ENCODE data around the gene SSUH2. TPM values are rescaled to one million over a fixed set of nuclear protein-coding genes. Genes with fewer than 3 reads are reported as not detected.
A peak's percentile ranks its signal among the peaks of the same experiment; 100 is the strongest.

The SSUH2 gene
- total RNA-seq, 1 donor from 2014 or later = 0.52 TPM

DNA sequence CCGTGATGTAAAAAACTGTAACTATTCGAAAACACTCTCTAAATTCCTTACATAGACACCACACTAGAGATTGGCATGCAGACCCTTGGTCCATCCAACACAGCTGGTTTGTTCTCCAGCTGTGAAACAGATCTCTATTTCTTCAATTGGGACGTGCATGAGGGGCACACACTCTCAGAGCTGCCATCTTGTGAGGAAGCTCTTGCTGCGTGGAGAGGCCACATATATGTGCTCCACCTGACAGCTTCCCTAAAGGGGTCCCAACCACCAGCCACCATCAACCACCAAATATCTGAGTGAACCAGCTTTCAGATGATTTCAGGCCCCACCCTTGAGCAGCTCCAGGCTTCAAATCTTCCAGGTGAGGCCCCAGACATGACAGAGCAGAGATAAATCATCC, 25.6 kb downstream of the SSUH2 start:
- Histone ChIP-seq H3K9ac (ENCODE audit: low read depth in 1 of 3, low read length in 3 of 3) (no peak overlapping the region), H3K27me3 (ENCODE audit: control insufficient read depth in 3 of 3, insufficient read depth in 3 of 3, low read length in 3 of 3) (peaks cover 0 to 3% (median 0%) of the 10 kb centered on the region in 3 donors), H3K4me3 (ENCODE audit: low read length in 3 of 3) (no peak overlapping the region), H3K36me3 (ENCODE audit: control insufficient read depth in 3 of 3, insufficient read depth in 3 of 3, low read length in 3 of 3) (no peaks in the 10 kb centered on the region), H3K27ac (ENCODE audit: low read depth, low read length) (no peak overlapping the region), H3K4me1 (ENCODE audit: control insufficient read depth in 3 of 3, insufficient read depth in 3 of 3, low read length in 3 of 3) (peaks cover 8 to 19% (median 12%) of the 10 kb centered on the region in 3 donors), H3K9me3 (ENCODE audit: control insufficient read depth in 3 of 3, low read length in 3 of 3) (peaks cover 0 to 3% (median 3%) of the 10 kb centered on the region in 3 donors)

DNA sequence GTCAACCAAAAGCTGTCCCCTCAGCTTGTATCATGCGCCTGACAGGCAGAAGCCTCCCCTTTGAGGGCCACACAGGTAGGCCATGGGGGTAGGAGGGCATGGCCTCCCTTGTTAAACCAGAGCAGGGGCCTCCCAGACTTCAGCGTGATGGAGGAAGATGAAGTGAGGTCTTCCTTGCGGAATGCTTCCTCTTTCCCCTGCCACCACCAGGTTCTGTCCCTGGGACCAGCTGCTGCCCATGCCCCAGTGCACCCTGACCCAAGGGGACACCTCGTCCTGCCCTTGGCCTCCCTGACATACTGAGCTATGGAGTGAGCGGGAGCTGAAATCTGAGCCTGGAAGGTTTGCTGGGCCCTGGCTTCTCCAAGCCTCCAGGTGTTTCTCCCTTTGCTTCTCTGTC, 26.7 kb downstream of the SSUH2 start:
- Histone ChIP-seq H3K4me3 (ENCODE audit: low read length in 3 of 3) (no peak overlapping the region), H3K9me3 (ENCODE audit: control insufficient read depth in 3 of 3, low read length in 3 of 3) (peaks cover 0 to 3% (median 3%) of the 10 kb centered on the region in 3 donors), H3K27me3 (ENCODE audit: control insufficient read depth in 3 of 3, insufficient read depth in 3 of 3, low read length in 3 of 3) (no peaks in the 10 kb centered on the region), H3K27ac (ENCODE audit: low read depth, low read length) (no peak overlapping the region), H3K36me3 (ENCODE audit: control insufficient read depth in 3 of 3, insufficient read depth in 3 of 3, low read length in 3 of 3) (no peaks in the 10 kb centered on the region), H3K9ac (ENCODE audit: low read depth in 1 of 3, low read length in 3 of 3) (no peak overlapping the region), H3K4me1 (ENCODE audit: control insufficient read depth in 3 of 3, insufficient read depth in 3 of 3, low read length in 3 of 3) (peaks cover 3 to 12% (median 6%) of the 10 kb centered on the region in 3 donors)

DNA sequence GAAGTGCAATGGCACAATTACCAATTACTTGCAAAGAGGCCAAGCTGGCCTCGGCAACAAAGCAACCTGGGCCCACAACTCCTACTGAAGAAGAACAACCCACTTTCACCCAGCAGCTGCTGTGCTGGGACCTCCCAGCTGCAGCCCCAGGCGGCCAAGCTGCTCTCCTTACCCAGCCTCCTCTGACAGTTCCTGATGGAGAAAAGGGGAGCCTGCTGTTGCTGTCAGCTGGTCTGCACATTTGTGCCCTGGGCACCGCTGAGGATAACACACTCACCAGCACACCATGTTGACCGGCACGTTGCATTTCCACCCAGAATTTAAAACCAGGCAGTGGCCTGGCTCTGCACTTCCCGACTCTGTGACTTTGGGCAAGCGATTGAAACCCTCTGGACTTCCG, 33.6 kb downstream of the SSUH2 start:
- no peaks in the 10 kb centered on the region for H3K27me3 ChIP-seq (ENCODE audit: control insufficient read depth in 3 of 3, insufficient read depth in 3 of 3, low read length in 3 of 3)
- H3K4me3 ChIP-seq (ENCODE audit: low read length in 3 of 3) = no peak overlapping the region
- peaks cover 18 to 21% (median 20%) of the 10 kb centered on the region in 3 donors for H3K4me1 ChIP-seq (ENCODE audit: control insufficient read depth in 3 of 3, insufficient read depth in 3 of 3, low read length in 3 of 3)
- H3K9ac ChIP-seq (ENCODE audit: low read depth in 1 of 3, low read length in 3 of 3) = no peak overlapping the region
- no peaks in the 10 kb centered on the region for H3K36me3 ChIP-seq (ENCODE audit: control insufficient read depth in 3 of 3, insufficient read depth in 3 of 3, low read length in 3 of 3)
- no peak overlapping the region for H3K27ac ChIP-seq (ENCODE audit: low read depth, low read length)
- H3K9me3 ChIP-seq (ENCODE audit: control insufficient read depth in 3 of 3, low read length in 3 of 3) = no peaks in the 10 kb centered on the region

DNA sequence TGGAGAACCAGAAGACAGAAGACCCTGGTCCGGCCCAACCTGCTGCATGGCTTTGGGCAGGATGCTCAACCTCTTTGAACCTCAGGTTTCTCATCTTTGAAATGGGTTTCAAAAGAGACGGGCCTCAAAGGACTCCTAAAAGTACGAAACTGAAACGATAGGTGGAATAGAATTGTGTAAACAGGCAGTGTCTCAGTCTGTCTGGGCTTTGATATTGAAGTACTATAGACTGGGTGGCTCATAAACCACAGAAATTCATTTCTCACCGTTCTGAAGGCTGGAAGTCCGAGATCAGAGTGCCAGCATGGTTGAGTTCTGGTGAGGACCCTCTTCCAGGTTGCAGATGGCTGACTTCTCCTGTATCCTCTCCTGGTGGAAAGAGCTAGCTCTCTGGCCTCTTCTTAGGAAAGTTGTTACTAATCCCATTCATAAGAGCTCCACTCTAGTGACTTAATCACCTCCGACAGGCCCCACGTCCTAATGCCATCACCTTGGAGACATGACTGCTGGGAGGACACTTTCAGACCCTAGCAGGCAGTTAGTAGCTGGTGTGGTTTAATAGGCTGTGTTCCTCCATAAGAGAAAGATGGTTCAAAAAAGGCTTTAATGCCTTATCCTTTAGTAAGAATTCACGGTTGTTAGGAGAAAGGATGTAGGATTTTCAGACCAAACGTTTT, 35.7 kb downstream of the SSUH2 start:
- Histone ChIP-seq H3K27me3 (ENCODE audit: control insufficient read depth in 3 of 3, insufficient read depth in 3 of 3, low read length in 3 of 3) (no peaks in the 10 kb centered on the region), H3K4me3 (ENCODE audit: low read length in 3 of 3) (no peak overlapping the region), H3K9me3 (ENCODE audit: control insufficient read depth in 3 of 3, low read length in 3 of 3) (no peaks in the 10 kb centered on the region), H3K36me3 (ENCODE audit: control insufficient read depth in 3 of 3, insufficient read depth in 3 of 3, low read length in 3 of 3) (no peaks in the 10 kb centered on the region), H3K27ac (ENCODE audit: low read depth, low read length) (no peak overlapping the region), H3K9ac (ENCODE audit: low read depth in 1 of 3, low read length in 3 of 3) (no peak overlapping the region), H3K4me1 (ENCODE audit: control insufficient read depth in 3 of 3, insufficient read depth in 3 of 3, low read length in 3 of 3) (peaks cover 18 to 23% (median 20%) of the 10 kb centered on the region in 3 donors)

DNA sequence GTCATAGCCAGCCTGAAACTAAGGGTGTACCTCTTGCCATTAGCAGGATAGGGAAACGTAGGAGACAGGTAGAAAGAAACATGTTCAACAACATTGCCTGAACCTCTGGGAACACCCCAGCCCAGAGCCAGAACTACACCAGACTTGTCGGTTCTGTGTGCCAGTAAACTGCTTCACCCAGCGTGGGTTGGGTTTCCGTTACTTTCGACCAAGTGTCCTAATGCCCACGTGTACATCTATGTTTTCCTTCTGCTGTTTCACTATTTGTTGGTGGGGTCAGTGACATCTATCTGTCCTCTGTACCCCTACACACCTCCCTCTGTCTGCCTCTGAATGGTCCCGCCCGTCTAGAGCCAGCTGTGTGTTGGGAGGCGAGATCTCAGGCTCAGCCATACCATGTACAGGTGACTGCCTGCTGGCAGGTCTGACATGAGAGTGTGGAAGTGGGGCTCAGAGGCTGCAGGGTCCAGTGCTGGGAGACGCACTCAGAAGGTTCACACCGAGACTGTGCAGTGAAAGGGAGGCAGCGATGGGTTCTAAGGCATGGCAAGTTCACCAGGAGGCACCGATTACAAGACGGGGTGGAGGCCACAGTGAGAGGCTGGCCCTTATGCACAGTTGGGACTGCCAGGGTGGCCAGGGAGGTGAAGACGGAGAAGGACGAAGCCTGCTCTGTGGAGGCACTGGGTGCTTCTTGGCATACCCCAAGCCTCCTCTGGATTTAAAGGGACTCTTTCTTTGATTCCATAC, 36.4 kb downstream of the SSUH2 start:
- Histone ChIP-seq H3K36me3 (ENCODE audit: control insufficient read depth in 3 of 3, insufficient read depth in 3 of 3, low read length in 3 of 3) (no peaks in the 10 kb centered on the region), H3K4me3 (ENCODE audit: low read length in 3 of 3) (no peak overlapping the region)

DNA sequence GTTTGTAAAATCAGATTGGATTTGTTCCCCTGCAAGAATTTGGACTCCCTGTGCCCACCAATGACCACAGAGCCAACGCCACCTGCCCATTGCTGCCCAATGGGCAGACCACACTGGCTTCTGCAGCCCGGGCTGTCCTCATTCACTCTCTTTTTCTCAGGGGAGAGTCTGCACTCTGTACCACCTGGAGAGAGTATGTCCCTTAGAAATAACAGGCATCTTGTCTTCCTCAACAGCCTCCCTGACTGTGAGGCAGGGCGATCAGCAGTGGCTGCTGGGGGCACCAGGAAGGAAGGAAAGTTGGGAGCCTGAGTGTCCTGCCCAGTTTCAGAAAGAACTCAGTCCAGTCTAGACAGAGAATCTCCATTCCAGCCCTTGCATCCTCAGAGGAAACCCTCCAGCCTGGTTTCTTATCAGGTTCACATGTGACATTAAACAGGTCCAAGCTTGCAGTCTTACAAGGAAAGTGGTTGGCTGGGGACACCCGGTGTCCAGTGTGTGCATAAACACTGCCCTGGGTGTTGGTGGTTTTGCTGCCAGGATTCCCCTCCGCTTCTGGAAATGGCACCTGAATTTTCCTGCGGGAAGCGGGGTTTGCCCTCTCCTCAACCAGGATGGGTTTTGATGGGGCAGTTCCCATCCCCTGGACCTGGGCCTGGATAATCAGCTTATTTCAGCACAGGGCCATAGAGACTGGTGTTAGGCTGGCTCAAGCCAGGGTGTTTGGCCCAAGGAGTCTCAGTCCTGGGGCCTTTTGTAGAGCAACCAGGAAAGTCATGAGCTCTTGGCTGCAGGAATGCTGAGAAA, 37.2 kb downstream of the SSUH2 start:
- no peaks in the 10 kb centered on the region for H3K27me3 ChIP-seq (ENCODE audit: control insufficient read depth in 3 of 3, insufficient read depth in 3 of 3, low read length in 3 of 3)
- peak overlapping the region in 1 of 3 donors; percentile 70 for H3K9ac ChIP-seq (ENCODE audit: low read depth in 1 of 3, low read length in 3 of 3)
- H3K4me3 ChIP-seq (ENCODE audit: low read length in 3 of 3) = peak overlapping the region in 1 of 3 donors; percentile 52
- H3K27ac ChIP-seq (ENCODE audit: low read depth, low read length) = no peak overlapping the region
- H3K9me3 ChIP-seq (ENCODE audit: control insufficient read depth in 3 of 3, low read length in 3 of 3) = no peaks in the 10 kb centered on the region
- no peaks in the 10 kb centered on the region for H3K36me3 ChIP-seq (ENCODE audit: control insufficient read depth in 3 of 3, insufficient read depth in 3 of 3, low read length in 3 of 3)
- peaks cover 20 to 28% (median 22%) of the 10 kb centered on the region in 3 donors for H3K4me1 ChIP-seq (ENCODE audit: control insufficient read depth in 3 of 3, insufficient read depth in 3 of 3, low read length in 3 of 3)

More for the DNA sequence above, 36.4 kb downstream of the SSUH2 start:
- no peak overlapping the region for H3K27ac ChIP-seq (ENCODE audit: low read depth, low read length)
- peak overlapping the region in 1 of 3 donors; percentile 70 for H3K9ac ChIP-seq (ENCODE audit: low read depth in 1 of 3, low read length in 3 of 3)
- H3K4me1 ChIP-seq (ENCODE audit: control insufficient read depth in 3 of 3, insufficient read depth in 3 of 3, low read length in 3 of 3) = peaks cover 20 to 26% (median 22%) of the 10 kb centered on the region in 3 donors
- no peaks in the 10 kb centered on the region for H3K27me3 ChIP-seq (ENCODE audit: control insufficient read depth in 3 of 3, insufficient read depth in 3 of 3, low read length in 3 of 3)
- H3K9me3 ChIP-seq (ENCODE audit: control insufficient read depth in 3 of 3, low read length in 3 of 3) = no peaks in the 10 kb centered on the region

DNA sequence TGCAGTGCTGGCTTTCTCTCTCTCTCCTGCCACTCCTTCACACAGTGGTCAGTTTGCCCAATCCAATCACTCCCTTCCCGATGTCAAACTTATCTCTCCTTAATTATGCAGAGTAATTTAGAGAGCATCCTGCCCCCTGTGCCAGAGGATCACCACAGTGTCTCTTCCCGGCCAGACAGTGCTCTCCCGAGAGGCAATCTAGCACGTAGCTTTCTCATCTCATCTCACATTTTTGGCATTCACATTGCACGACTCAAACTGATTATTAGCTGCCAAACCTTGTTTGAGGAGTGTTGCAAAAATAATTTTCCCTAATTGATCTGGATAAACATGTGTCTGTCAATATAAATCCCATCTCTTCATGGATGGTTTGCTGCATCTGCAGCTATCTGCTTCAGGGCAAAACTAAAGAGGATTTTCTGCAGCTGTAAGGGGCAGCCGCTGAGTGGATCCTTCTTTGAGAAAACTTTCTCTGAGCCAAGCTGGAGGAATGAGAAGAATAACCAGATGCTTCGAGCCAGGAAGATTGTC, 37.8 kb downstream of the SSUH2 start:
- Histone ChIP-seq H3K36me3 (ENCODE audit: control insufficient read depth in 3 of 3, insufficient read depth in 3 of 3, low read length in 3 of 3) (no peaks in the 10 kb centered on the region), H3K9ac (ENCODE audit: low read depth in 1 of 3, low read length in 3 of 3) (peak overlapping the region in 1 of 3 donors; percentile 3), H3K9me3 (ENCODE audit: control insufficient read depth in 3 of 3, low read length in 3 of 3) (no peaks in the 10 kb centered on the region), H3K4me3 (ENCODE audit: low read length in 3 of 3) (no peak overlapping the region), H3K4me1 (ENCODE audit: control insufficient read depth in 3 of 3, insufficient read depth in 3 of 3, low read length in 3 of 3) (peaks cover 20 to 28% (median 22%) of the 10 kb centered on the region in 3 donors), H3K27ac (ENCODE audit: low read depth, low read length) (no peak overlapping the region), H3K27me3 (ENCODE audit: control insufficient read depth in 3 of 3, insufficient read depth in 3 of 3, low read length in 3 of 3) (no peaks in the 10 kb centered on the region)

DNA sequence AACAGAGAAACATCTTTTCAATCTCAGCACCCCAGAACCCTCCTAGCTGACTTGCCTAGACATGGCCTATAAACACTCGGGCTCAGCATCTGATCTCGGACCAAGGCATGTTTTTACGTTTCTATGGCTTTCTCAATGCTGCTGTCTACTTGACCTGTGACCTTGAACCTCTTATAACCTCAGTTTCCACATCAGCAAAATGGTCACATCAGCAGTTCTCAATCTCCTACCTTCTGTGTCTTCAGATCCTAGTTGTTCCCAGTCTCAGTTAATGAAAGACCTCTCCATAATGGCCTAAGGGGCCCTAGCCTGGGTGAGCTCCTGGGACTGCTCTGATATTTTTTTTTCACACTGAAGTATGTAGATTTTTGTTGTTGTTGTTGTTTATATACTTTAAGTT, 39.6 kb downstream of the SSUH2 start:
- Histone ChIP-seq H3K9me3 (ENCODE audit: control insufficient read depth in 3 of 3, low read length in 3 of 3) (no peaks in the 10 kb centered on the region), H3K4me3 (ENCODE audit: low read length in 3 of 3) (no peak overlapping the region), H3K27ac (ENCODE audit: low read depth, low read length) (no peak overlapping the region), H3K4me1 (ENCODE audit: control insufficient read depth in 3 of 3, insufficient read depth in 3 of 3, low read length in 3 of 3) (peaks cover 20 to 28% (median 22%) of the 10 kb centered on the region in 3 donors), H3K36me3 (ENCODE audit: control insufficient read depth in 3 of 3, insufficient read depth in 3 of 3, low read length in 3 of 3) (no peaks in the 10 kb centered on the region), H3K27me3 (ENCODE audit: control insufficient read depth in 3 of 3, insufficient read depth in 3 of 3, low read length in 3 of 3) (no peaks in the 10 kb centered on the region), H3K9ac (ENCODE audit: low read depth in 1 of 3, low read length in 3 of 3) (no peak overlapping the region)

DNA sequence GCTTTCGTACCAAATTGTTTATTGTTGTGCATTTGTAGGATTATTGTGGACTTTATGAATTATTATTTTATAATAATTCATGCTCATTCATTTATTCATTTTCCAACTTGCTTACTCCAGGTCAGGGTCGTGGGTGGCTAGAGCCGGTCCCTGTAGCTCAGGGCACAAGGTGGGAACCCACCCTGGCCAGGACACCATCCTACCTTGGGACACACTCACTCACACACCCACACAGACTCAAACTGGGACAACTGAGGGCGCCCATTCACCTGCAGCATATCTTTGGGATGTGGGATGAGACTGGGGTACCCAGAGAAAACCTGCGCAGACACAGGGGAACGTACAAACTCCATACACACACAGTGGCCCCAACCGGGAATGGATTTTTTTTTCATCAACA, 40.6 kb downstream of the SSUH2 start:
- no peaks in the 10 kb centered on the region for H3K9me3 ChIP-seq (ENCODE audit: control insufficient read depth in 3 of 3, low read length in 3 of 3)
- H3K27ac ChIP-seq (ENCODE audit: low read depth, low read length) = no peak overlapping the region
- no peak overlapping the region for H3K4me3 ChIP-seq (ENCODE audit: low read length in 3 of 3)
- H3K9ac ChIP-seq (ENCODE audit: low read depth in 1 of 3, low read length in 3 of 3) = no peak overlapping the region
- H3K27me3 ChIP-seq (ENCODE audit: control insufficient read depth in 3 of 3, insufficient read depth in 3 of 3, low read length in 3 of 3) = no peaks in the 10 kb centered on the region
- H3K4me1 ChIP-seq (ENCODE audit: control insufficient read depth in 3 of 3, insufficient read depth in 3 of 3, low read length in 3 of 3) = peaks cover 26 to 36% (median 30%) of the 10 kb centered on the region in 3 donors
- H3K36me3 ChIP-seq (ENCODE audit: control insufficient read depth in 3 of 3, insufficient read depth in 3 of 3, low read length in 3 of 3) = no peaks in the 10 kb centered on the region
